PC-3 (cell line): ENCODE data around the gene AARS1. TPM values are rescaled to one million over a fixed set of nuclear protein-coding genes. Genes with fewer than 3 reads are reported as not detected.

ENCODE experiments used
- ATAC-seq: fragments of 200-7000 bp; cut with Tn5 transposase; 2 replicates; pipeline ENCODE4 v1.9.1; 2020; ENCODE audit warnings: mild to moderate bottlenecking, moderate library complexity
- BruUV-seq: library from RNA; stranded (reverse); fragments of 400-500 nt; replicated peaks from 2 replicates; lab custom pipeline; 2021; lab: Mats Ljungman, UMichigan
- CTCF ChIA-PET: fragments of 300-600 bp; sonication (Branson Sonifier 250); formaldehyde crosslinking; loops from one replicate; lab custom pipeline; 2022; ENCODE audit warnings: antibody characterized with exemption; lab: Charles Lee
- POLR2A ChIA-PET: fragments of 300-600 bp; sonication (Branson Sonifier 250); formaldehyde crosslinking; loops from one replicate; lab custom pipeline; 2022; ENCODE audit warnings: antibody characterized with exemption; ENCODE audit not compliant: unreplicated experiment; lab: Charles Lee
- DNase-seq: peaks from one replicate; pipeline ENCODE4 v3.0.0-alpha.2; 2015
- H2AFZ ChIP-seq: fragments of 300-600 bp; sonication (generic); 2 replicates; pipeline ENCODE4 v1.6.0; 2016; ENCODE audit warnings: antibody characterized with exemption, low read length
- H3F3A ChIP-seq: fragments of 300-600 bp; sonication (generic); one replicate; pipeline ENCODE4 v1.6.0; 2017; ENCODE audit warnings: antibody characterized with exemption, low read length, control low read depth, mild to moderate bottlenecking; ENCODE audit not compliant: unreplicated experiment
- H3K27ac ChIP-seq: fragments of 300-600 bp; sonication (generic); 2 replicates; pipeline ENCODE4 v1.5.1; 2016; ENCODE audit warnings: mild to moderate bottlenecking, low read length
- H3K27me3 ChIP-seq: fragments of 300-600 bp; sonication (generic); 2 replicates; pipeline ENCODE4 v1.6.1; 2016; ENCODE audit warnings: low read length, mixed read lengths
- H3K36me3 ChIP-seq: fragments of 300-600 bp; sonication (generic); 2 replicates; pipeline ENCODE4 v1.6.1; 2016; ENCODE audit warnings: low read depth, mixed run types, low read length, mixed read lengths
- H3K4me1 ChIP-seq: fragments of 300-600 bp; sonication (generic); 2 replicates; pipeline ENCODE4 v1.5.1; 2016; ENCODE audit warnings: low read length; ENCODE audit not compliant: insufficient read depth
- H3K4me2 ChIP-seq: fragments of 300-600 bp; sonication (generic); 2 replicates; pipeline ENCODE4 v1.6.0; 2016; ENCODE audit warnings: low read length
- H3K4me3 ChIP-seq: fragments of 300-600 bp; sonication (generic); 2 replicates; pipeline ENCODE4 v1.5.1; 2016; ENCODE audit warnings: mild to moderate bottlenecking, low read length, mixed read lengths
- H3K79me2 ChIP-seq: fragments of 300-600 bp; sonication (generic); 2 replicates; pipeline ENCODE4 v1.6.1; 2017; ENCODE audit warnings: low read length, mixed read lengths
- H3K9ac ChIP-seq: fragments of 300-600 bp; sonication (generic); 2 replicates; pipeline ENCODE4 v1.6.0; 2016; ENCODE audit warnings: mild to moderate bottlenecking, low read length
- H3K9me2 ChIP-seq: fragments of 300-600 bp; sonication (generic); replicated peaks from 2 replicates; pipeline ENCODE4 v1.6.1; 2016; ENCODE audit warnings: mixed run types, low read length, mixed read lengths
- H3K9me3 ChIP-seq: fragments of 300-600 bp; sonication (generic); 2 replicates; pipeline ENCODE4 v1.6.1; 2016; ENCODE audit warnings: low read length, mixed read lengths
- H4K20me1 ChIP-seq: fragments of 300-600 bp; sonication (generic); 2 replicates; pipeline ENCODE4 v1.6.1; 2016; ENCODE audit warnings: low read length, mixed read lengths
- CTCF ChIP-seq: fragments of 300-600 bp; sonication (generic); conservative IDR thresholded peaks from 2 replicates; pipeline ENCODE4 v1.5.1; 2017; ENCODE audit warnings: antibody characterized with exemption, low read depth, mild to moderate bottlenecking, low read length
- EZH2 ChIP-seq: fragments of 300-600 bp; sonication (generic); IDR thresholded peaks from one replicate; pipeline ENCODE4 v1.6.1; 2017; ENCODE audit warnings: antibody characterized with exemption, mild to moderate bottlenecking, low read length; ENCODE audit not compliant: unreplicated experiment
- EZH2phosphoT487 ChIP-seq: fragments of 300-600 bp; sonication (generic); IDR thresholded peaks from 2 replicates; pipeline ENCODE4 v1.6.1; 2018; ENCODE audit warnings: mild to moderate bottlenecking, antibody characterized with exemption, low read length, borderline replicate concordance
- intact Hi-C: fragments of 100-400 bp; cut with micrococcal nuclease; formaldehyde crosslinking; loops from 2 replicates; pipeline ENCODE4 v1.9.0; 2023
- total RNA-seq: library from RNA; depleted of rRNA; stranded (reverse); fragments of >200 nt; gene quantifications from 2 replicates; pipeline ENCODE4 v1.2.3, GENCODE V29; 2014

AARS1 gene
- total RNA-seq, 1 experiment from 2014 or later, result 60.9 TPM

- Histone ChIP-seq H3K4me1 (no peaks in the 10 kb centered on the region), H3K36me3 (peaks cover 37% of the 10 kb centered on the region), H3K27ac (no peak overlapping the region), H3K27me3 (no peaks in the 10 kb centered on the region), H3F3A (no peaks in the 10 kb centered on the region), H2AFZ (no peak overlapping the region), H3K4me2 (no peak overlapping the region), H3K9ac (no peak overlapping the region), H3K4me3 (no peak overlapping the region), H4K20me1 (no peaks in the 10 kb centered on the region), H3K9me2 (no peaks in the 10 kb centered on the region), H3K9me3 (no peaks in the 10 kb centered on the region), H3K79me2 (no peaks in the 10 kb centered on the region)
- no peak for TF ChIP-seq CTCF
- no peak for TF ChIP-seq EZH2
- TF ChIP-seq EZH2phosphoT487, result no peak
- CTCF ChIA-PET, result no interaction called here
- POLR2A ChIA-PET, result no interaction called here
- ATAC-seq, result no peak
- no peak for DNase-seq
- intact Hi-C loops, result no loop called here
- no TSS peak for BruUV-seq
Measured at GRCh38 chr16:70258065-70258464, 31.2 kb downstream of the AARS1 start.

GRCh38 chr16:70257391-70257790 is 31.9 kb downstream of the AARS1 start:
- H3F3A ChIP-seq, result no peaks in the 10 kb centered on the region
- H3K36me3 ChIP-seq, result peaks cover 43% of the 10 kb centered on the region
- no TSS peak for BruUV-seq
- H3K9me2 ChIP-seq, result no peaks in the 10 kb centered on the region
- no peak overlapping the region for H2AFZ ChIP-seq
- no peak for ATAC-seq
- H3K9me3 ChIP-seq, result no peaks in the 10 kb centered on the region
- intact Hi-C loops, result no loop called here
- TF ChIP-seq EZH2, result no peak
- no peak overlapping the region for H3K4me3 ChIP-seq
- H3K27ac ChIP-seq, result no peak overlapping the region
- DNase-seq, result no peak
- no peaks in the 10 kb centered on the region for H3K4me1 ChIP-seq
- POLR2A ChIA-PET, result no interaction called here
- H3K4me2 ChIP-seq, result no peak overlapping the region
- no peak overlapping the region for H3K9ac ChIP-seq
- CTCF ChIA-PET, result no interaction called here
- no peaks in the 10 kb centered on the region for H4K20me1 ChIP-seq
- H3K79me2 ChIP-seq, result no peaks in the 10 kb centered on the region
- no peaks in the 10 kb centered on the region for H3K27me3 ChIP-seq

DNA sequence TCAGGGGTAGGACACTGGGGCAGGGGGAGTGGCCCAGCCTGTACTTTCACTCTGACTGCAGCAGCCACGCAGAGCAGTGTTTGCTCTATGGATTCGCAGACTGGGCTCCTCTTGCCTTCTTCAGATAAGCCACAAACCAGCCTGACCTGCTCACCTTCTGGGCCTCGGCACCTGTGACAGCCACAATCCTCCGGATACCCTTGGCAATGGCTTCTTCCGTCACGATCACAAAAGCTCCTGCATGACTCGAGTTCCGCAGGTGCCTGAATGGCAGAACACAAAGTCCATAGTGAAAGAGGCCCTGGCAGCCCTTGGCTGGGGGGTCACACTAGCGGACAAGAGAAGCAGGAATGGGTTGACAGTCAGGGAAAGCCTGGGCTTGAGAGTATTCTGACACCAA is 33.7 kb downstream of the AARS1 start:
- Histone ChIP-seq H3K4me1 (no peaks in the 10 kb centered on the region), H3K4me3 (no peak overlapping the region), H3K9me3 (no peaks in the 10 kb centered on the region), H3K36me3 (peaks cover 45% of the 10 kb centered on the region), H3F3A (no peaks in the 10 kb centered on the region), H3K4me2 (no peak overlapping the region), H3K79me2 (peaks cover 7% of the 10 kb centered on the region), H2AFZ (no peak overlapping the region), H3K27ac (no peak overlapping the region), H3K27me3 (no peaks in the 10 kb centered on the region), H3K9me2 (no peaks in the 10 kb centered on the region), H4K20me1 (no peaks in the 10 kb centered on the region), H3K9ac (no peak overlapping the region)
- BruUV-seq, result no TSS peak
- DNase-seq (no peak), ATAC-seq (no peak)
- CTCF ChIA-PET, result interaction anchor here (0.7 to 0.9 kb wide), 2 partner anchors 12 to 29 kb away, joined by 7 to 16 read pairs; no protein-coding TSS in a partner anchor
- POLR2A ChIA-PET, result no interaction called here
- intact Hi-C loops, result no loop called here
- TF ChIP-seq EZH2, result no peak
- TF ChIP-seq EZH2phosphoT487, result no peak
- no peak for TF ChIP-seq CTCF
